T-cell (primary cell): ENCODE data around the gene MAGEA12. TPM values are rescaled to one million over a fixed set of nuclear protein-coding genes. Genes with fewer than 3 reads are reported as not detected.
"Not testable (repeated sequence)": the region's sequence is repeated elsewhere in the genome, so short reads cannot be mapped to it uniquely, and the experiment has no call there.

Source experiments
- ATAC-seq, 4 experiments: fragments of 200-7000 bp in 3 of 4; fragments of 150-1000 bp in 1 of 4; cut with Tn5 transposase; replicated peaks in 1 of 4; 1 replicate in 3 of 4; 2 replicates in 1 of 4; pipeline ENCODE4 v1.10.0; 2021; ENCODE audit warnings: moderate library complexity in 3 of 4, mild to moderate bottlenecking in 2 of 4, moderate number of reproducible peaks in 1 of 4
- CTCF ChIA-PET, 2 donors: fragments of 300-600 bp; sonication (Branson Sonifier 250); formaldehyde crosslinking; loops; one replicate each; lab custom pipeline; 2022; ENCODE audit warnings: antibody characterized with exemption in 2 of 2; lab: Charles Lee
- POLR2A ChIA-PET, 2 donors: fragments of 300-600 bp; sonication (Branson Sonifier 250); formaldehyde crosslinking; loops; one replicate each; lab custom pipeline; 2022; ENCODE audit warnings: antibody characterized with exemption in 2 of 2; lab: Charles Lee
- DNase-seq, 35 experiments: peaks; one replicate each; pipeline versions ENCODE4 v3.0.0 to v3.0.0-alpha.2; 2013 to 2023
- H3K27ac ChIP-seq: one replicate; pipeline ENCODE4 v1.5.1; 2013; ENCODE audit warnings: low read length
- H3K27me3 ChIP-seq, 2 experiments: replicated peaks in 1 of 2; 1 replicate in 1 of 2; 2 replicates in 1 of 2; pipeline versions ENCODE4 v1.6.1 to v1.7.0; 2013; ENCODE audit warnings: low read length in 1 of 2, mixed read lengths in 1 of 2; ENCODE audit not compliant: control insufficient read depth in 2 of 2, insufficient read depth in 2 of 2; ENCODE audit errors: extremely low read depth in 1 of 2
- H3K36me3 ChIP-seq, 2 donors: 1 replicate in 1 of 2; 2 replicates in 1 of 2; pipeline versions ENCODE4 v1.6.1 to v1.7.0; 2013; ENCODE audit warnings: low read length in 1 of 2; ENCODE audit not compliant: control insufficient read depth in 2 of 2, insufficient read depth in 1 of 2; ENCODE audit errors: extremely low read depth in 1 of 2
- H3K4me1 ChIP-seq, 2 experiments: 1 replicate in 1 of 2; 2 replicates in 1 of 2; pipeline versions ENCODE4 v1.6.1 to v1.7.0; 2013; ENCODE audit warnings: low read length in 2 of 2, mixed read lengths in 1 of 2; ENCODE audit not compliant: insufficient read depth in 2 of 2, control insufficient read depth in 1 of 2; ENCODE audit errors: extremely low read depth in 1 of 2
- H3K4me3 ChIP-seq, 2 donors: 1 replicate in 1 of 2; 2 replicates in 1 of 2; pipeline versions ENCODE4 v1.5.1 to v1.7.0; 2013; ENCODE audit warnings: mild to moderate bottlenecking in 2 of 2, low read length in 1 of 2, moderate library complexity in 1 of 2; ENCODE audit not compliant: control insufficient read depth in 1 of 2; ENCODE audit errors: extremely low read depth in 1 of 2
- H3K9me3 ChIP-seq: 2 replicates; pipeline ENCODE4 v1.7.0; 2013
- H3K27ac Mint-ChIP-seq, 2 donors: one replicate each; pipeline ENCODE4 v1.8.0; 2020 to 2021; ENCODE audit warnings: mild to moderate bottlenecking in 2 of 2, mixed read lengths in 2 of 2
- H3K27me3 Mint-ChIP-seq, 2 donors: one replicate each; pipeline ENCODE4 v1.8.0; 2021 to 2022; ENCODE audit warnings: mixed read lengths in 2 of 2
- H3K36me3 Mint-ChIP-seq: one replicate; pipeline ENCODE4 v1.8.0; 2021; ENCODE audit warnings: mixed read lengths
- H3K4me1 Mint-ChIP-seq, 3 donors: one replicate each; pipeline ENCODE4 v1.8.0; 2020 to 2022; ENCODE audit warnings: mixed read lengths in 3 of 3, mild to moderate bottlenecking in 1 of 3
- H3K4me3 Mint-ChIP-seq, 3 donors: one replicate each; pipeline ENCODE4 v1.8.0; 2020 to 2022; ENCODE audit warnings: mild to moderate bottlenecking in 3 of 3, mixed read lengths in 3 of 3, moderate library complexity in 3 of 3
- H3K9me3 Mint-ChIP-seq, 3 donors: one replicate each; pipeline ENCODE4 v1.8.0; 2020 to 2022; ENCODE audit warnings: mixed read lengths in 3 of 3
- WGBS: methylation state at CpG from one replicate; pipeline ENCODE4 v1.1.5; 2013; ENCODE audit warnings: missing lambda C conversion rate; ENCODE audit not compliant: insufficient coverage; 5-methylcytosine and 5-hydroxymethylcytosine counted together
- total RNA-seq, 35 experiments: library from RNA in 6 of 35; stranded (reverse) in 6 of 35; fragments of 120-200 nt in 1 of 35; gene quantifications; one replicate each; pipeline versions ENCODE4 v1.2.1 to v1.2.4 and lab custom pipeline; 2013 to 2026

Gene MAGEA12, protein sequence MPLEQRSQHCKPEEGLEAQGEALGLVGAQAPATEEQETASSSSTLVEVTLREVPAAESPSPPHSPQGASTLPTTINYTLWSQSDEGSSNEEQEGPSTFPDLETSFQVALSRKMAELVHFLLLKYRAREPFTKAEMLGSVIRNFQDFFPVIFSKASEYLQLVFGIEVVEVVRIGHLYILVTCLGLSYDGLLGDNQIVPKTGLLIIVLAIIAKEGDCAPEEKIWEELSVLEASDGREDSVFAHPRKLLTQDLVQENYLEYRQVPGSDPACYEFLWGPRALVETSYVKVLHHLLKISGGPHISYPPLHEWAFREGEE
- total RNA-seq (under 1 TPM in 1 of 5 donors, not detected in 4; 0.13 TPM), total RNA-seq (lab: John Stamatoyannopoulos, UW) (0 reads per million in 29 experiments)
- total RNA-seq (2013): not detected

DNA sequence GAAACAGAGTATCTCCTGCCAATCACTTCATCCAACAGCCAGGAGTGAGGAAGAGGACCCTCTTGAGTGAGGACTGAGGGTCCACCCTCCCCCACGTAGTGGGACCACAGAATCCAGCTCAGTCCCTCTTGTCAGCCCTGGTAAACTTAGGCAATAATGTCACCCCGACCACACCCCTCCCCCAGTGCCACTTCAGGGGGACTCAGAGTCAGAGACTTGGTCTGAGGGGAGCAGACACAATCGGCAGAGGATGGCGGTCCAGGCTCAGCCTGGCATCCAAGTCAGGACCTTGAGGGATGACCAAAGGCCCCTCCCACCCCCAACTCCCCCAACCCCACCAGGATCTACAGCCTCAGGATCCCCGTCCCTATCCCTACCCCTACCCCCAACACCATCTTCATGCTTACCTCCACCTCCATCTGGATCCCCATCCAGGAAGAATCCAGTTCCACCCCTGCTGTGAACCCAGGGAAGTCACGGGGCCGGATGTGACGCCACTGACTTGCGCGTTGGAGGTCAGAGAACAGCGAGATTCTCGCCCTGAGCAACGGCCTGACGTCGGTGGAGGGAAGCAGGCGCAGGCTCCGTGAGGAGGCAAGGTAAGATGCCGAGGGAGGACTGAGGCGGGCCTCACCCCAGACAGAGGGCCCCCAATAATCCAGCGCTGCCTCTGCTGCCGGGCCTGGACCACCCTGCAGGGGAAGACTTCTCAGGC is at the start of gene MAGEA12, which contains the start of gene CSAG1:
Gene MAGEA12 (plus strand): TSS at position 497 of the 715 bp plus-strand sequence. CDS start 2,405 bp downstream, outside the sequence.
Gene CSAG1 (minus strand): TSS at position 461 of the 715 bp plus-strand sequence. CDS start 1,261 bp downstream, outside the sequence.
- ChIA-PET CTCF (no interaction called here), POLR2A (no interaction called here)
- Mint-ChIP-seq H3K4me3 (no peak within 1 kb of the TSS), H3K36me3 (no peaks in the 10 kb centered on the region), H3K9me3 (no peaks in the 10 kb centered on the region), H3K27ac (no peak within 1 kb of the TSS), H3K27me3 (peaks cover 3 to 4% of the 10 kb centered on the region in 2 donors), H3K4me1 (no peaks in the 10 kb centered on the region)
- no peak for DNase-seq
- Histone ChIP-seq H3K4me1 (no peaks in the 10 kb centered on the region), H3K36me3 (no peaks in the 10 kb centered on the region), H3K9me3 (no peaks in the 10 kb centered on the region), H3K27me3 (no peaks in the 10 kb centered on the region), H3K4me3 (no peak within 1 kb of the TSS), H3K27ac (no peak within 1 kb of the TSS)
- no CpG with 5 or more reads among the region's 21 CpGs for WGBS
- ATAC-seq: no peak

DNA sequence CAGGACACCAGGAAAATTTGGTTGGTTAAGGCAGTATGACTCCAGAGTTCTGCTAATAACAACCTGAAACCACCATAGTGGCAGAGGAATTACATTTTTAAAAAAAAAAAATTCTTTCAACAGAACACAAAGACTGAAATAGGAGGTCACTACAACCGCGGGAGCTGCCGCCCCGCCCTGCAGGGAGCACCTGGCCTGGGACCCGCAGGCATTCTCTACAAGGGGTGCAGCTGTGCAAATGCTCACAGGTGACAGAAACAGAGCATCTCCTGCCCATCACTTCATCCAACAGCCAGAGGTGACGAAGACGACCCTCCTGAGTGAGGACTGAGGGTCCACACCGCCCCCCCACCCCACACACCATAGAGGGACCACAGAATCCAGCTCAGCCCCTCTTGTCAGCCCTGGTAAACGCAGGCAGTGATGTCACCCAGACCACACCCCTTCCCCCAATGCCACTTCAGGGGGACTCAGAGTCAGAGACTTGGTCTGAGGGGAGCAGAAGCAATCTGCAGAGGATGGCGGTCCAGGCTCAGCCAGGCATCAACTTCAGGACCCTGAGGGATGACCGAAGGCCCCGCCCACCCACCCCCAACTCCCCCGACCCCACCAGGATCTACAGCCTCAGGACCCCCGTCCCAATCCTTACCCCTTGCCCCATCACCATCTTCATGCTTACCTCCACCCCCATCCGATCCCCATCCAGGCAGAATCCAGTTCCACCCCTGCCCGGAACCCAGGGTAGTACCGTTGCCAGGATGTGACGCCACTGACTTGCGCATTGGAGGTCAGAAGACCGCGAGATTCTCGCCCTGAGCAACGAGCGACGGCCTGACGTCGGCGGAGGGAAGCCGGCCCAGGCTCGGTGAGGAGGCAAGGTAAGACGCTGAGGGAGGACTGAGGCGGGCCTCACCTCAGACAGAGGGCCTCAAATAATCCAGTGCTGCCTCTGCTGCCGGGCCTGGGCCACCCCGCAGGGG is 35.3 kb upstream of the MAGEA12 start, which contains the start of gene MAGEA3:
Gene MAGEA3 (plus strand): TSS at position 843 of the 980 bp plus-strand sequence. CDS start 2,039 bp downstream, outside the sequence.
- H3K27ac Mint-ChIP-seq, H3K4me1 ChIP-seq, H3K27ac ChIP-seq, H3K27me3 Mint-ChIP-seq, H3K4me3 Mint-ChIP-seq, H3K36me3 Mint-ChIP-seq, POLR2A ChIA-PET, CTCF ChIA-PET, H3K9me3 Mint-ChIP-seq, H3K27me3 ChIP-seq, H3K36me3 ChIP-seq, H3K4me3 ChIP-seq, H3K9me3 ChIP-seq, ATAC-seq, DNase-seq, H3K4me1 Mint-ChIP-seq: not testable (repeated sequence)
- no CpG with 5 or more reads among the region's 34 CpGs for WGBS

DNA sequence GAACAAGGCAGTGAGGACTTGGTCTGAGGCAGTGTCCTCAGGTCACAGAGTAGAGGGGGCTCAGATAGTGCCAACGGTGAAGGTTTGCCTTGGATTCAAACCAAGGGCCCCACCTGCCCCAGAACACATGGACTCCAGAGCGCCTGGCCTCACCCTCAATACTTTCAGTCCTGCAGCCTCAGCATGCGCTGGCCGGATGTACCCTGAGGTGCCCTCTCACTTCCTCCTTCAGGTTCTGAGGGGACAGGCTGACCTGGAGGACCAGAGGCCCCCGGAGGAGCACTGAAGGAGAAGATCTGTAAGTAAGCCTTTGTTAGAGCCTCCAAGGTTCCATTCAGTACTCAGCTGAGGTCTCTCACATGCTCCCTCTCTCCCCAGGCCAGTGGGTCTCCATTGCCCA is 33.2 kb upstream of the MAGEA12 start:
- CTCF ChIA-PET, H3K36me3 Mint-ChIP-seq, POLR2A ChIA-PET, H3K9me3 ChIP-seq, DNase-seq, ATAC-seq, H3K36me3 ChIP-seq, H3K4me1 ChIP-seq, H3K4me3 Mint-ChIP-seq, H3K9me3 Mint-ChIP-seq, H3K4me1 Mint-ChIP-seq, H3K4me3 ChIP-seq, H3K27me3 Mint-ChIP-seq, H3K27ac Mint-ChIP-seq, H3K27ac ChIP-seq, H3K27me3 ChIP-seq: not testable (repeated sequence)
- no CpG with 5 or more reads among the region's 5 CpGs for WGBS

DNA sequence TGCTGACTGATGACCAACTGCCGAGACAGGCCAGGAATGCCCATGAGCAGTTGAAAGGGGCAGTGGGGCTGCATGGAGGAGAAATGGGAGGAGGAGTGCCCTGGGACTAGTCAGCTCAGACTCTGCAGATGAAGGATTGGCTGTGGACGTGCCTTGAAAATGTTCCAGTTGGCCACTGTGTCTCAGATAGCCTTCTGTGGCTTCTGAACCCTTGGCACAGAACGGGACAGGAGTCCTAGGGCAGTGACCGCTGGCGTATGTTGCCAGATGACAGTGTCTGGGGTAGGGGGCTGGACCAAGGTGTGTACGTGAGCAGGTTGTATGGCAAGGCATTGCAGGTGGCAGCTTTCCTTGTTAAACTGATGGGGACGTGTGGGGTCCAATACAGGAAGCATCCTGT is 27.1 kb upstream of the MAGEA12 start:
- H3K36me3 Mint-ChIP-seq, H3K27me3 ChIP-seq, H3K27ac ChIP-seq, H3K4me3 ChIP-seq, H3K9me3 ChIP-seq, ATAC-seq, H3K27ac Mint-ChIP-seq, H3K4me1 ChIP-seq, H3K4me1 Mint-ChIP-seq, CTCF ChIA-PET, H3K27me3 Mint-ChIP-seq, H3K9me3 Mint-ChIP-seq, H3K36me3 ChIP-seq, POLR2A ChIA-PET, H3K4me3 Mint-ChIP-seq, DNase-seq: not testable (repeated sequence)
- WGBS: no CpG with 5 or more reads among the region's 7 CpGs

DNA sequence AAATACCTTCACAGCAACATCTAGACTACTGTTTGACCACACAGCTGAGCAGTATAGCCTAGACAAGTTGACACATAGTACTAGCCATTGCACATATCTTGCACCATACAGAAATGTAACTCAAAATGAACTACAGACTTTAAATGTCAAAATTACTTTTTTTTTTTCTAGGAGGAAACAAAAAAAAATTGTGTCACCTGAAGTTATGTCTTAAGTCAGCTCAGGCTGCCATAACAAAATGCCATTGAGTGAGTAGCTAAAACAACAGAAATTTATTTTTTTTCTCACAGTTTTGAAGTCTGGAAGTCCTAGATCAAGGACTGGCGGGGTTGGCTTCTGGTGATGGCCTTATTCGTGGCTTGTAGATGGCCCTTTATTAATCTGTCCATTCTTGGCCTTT is 24.4 kb upstream of the MAGEA12 start, which contains the start of gene CSAG2:
Gene CSAG2 (minus strand): TSS at position 101 of the 400 bp plus-strand sequence. CDS start 161 bp downstream, outside the sequence.
- H3K27me3 ChIP-seq, ATAC-seq, H3K9me3 Mint-ChIP-seq, CTCF ChIA-PET, H3K27me3 Mint-ChIP-seq, H3K27ac Mint-ChIP-seq, H3K36me3 Mint-ChIP-seq, H3K27ac ChIP-seq, H3K9me3 ChIP-seq, H3K4me3 ChIP-seq, H3K36me3 ChIP-seq, H3K4me1 Mint-ChIP-seq, DNase-seq, H3K4me3 Mint-ChIP-seq, POLR2A ChIA-PET, H3K4me1 ChIP-seq: not testable (repeated sequence)
- no CpG with 5 or more reads among the region's 2 CpGs for WGBS

DNA sequence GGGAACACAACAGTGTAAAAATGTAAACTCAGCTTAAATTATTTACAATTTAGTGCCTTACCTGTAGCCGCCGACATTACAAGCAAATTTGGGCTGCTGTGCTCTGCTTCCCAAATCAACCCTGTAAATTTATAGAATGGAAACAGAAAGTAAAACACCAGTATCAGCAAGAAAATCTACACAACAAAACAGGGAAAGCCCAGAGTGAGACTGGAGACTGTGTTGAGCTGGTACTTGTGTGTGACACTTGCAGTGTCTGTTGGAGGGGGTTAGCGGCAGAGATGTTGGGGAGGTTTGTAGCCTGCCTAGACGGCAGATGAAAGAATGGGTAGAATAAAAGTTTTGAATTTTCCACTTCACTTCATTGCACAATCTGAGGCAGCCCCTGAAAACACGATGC is 20.4 kb upstream of the MAGEA12 start:
- H3K27ac Mint-ChIP-seq, ATAC-seq, CTCF ChIA-PET, H3K4me3 Mint-ChIP-seq, DNase-seq, H3K36me3 Mint-ChIP-seq, H3K4me1 Mint-ChIP-seq, H3K27me3 ChIP-seq, POLR2A ChIA-PET, H3K4me1 ChIP-seq, H3K27ac ChIP-seq, H3K9me3 Mint-ChIP-seq, H3K36me3 ChIP-seq, H3K4me3 ChIP-seq, H3K9me3 ChIP-seq, H3K27me3 Mint-ChIP-seq: not testable (repeated sequence)
- WGBS: no CpG with 5 or more reads among the region's 5 CpGs
